22Rv1 (cell line): ENCODE results near the gene NFYA.

ENCODE experiments used
- H3K27ac ChIP-seq: fragments of 450-650 bp; 2 replicates; pipeline ENCODE4 v1.5.1; 2017
- ZFX ChIP-seq: fragments of 450-650 bp; IDR thresholded peaks from 2 replicates; pipeline ENCODE4 v1.6.1; 2017; ENCODE audit warnings: antibody characterized with exemption, borderline replicate concordance
- TF ChIP-seq, protein P1 (sequence below): fragments of 450-650 bp; IDR thresholded peaks from 2 replicates; pipeline ENCODE4 v1.5.1; 2017; ENCODE audit warnings: mild to moderate bottlenecking

The NFYA gene

DNA sequence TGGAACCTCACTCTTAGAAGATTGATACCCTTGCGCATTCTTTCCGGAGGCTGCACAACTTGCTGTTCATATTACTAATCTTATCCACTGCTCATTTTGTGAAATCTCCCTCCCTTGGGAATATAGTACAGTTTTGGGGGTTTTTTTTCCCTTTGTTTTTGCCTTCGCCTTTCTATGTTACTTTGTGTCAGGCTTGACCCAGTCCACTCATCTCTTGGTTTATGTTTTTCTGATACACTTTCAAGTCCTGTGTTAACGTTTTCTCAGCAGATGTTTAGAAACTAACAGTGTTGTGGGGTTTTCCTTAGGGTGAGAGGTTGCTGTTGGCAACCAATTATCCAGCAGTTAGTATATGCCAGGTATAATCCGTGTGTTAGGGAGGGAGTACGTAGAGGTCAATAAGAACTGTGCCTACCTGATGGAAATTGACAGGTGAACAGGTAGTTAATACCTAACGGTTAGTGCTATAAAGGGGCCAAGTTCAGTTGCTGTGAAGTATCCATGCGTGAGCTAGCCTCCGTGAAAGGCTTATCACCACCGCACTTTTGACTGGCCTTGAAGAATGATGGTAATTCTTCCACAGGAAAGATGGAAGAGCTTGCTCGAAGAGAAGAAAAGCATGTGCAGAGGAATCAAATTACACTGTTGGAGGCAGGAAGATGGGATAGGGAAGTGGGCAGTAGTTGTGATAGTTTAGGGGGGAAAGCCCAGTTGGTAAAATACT lies 1.4 kb downstream of the NFYA start:
- peak overlapping the region; percentile 99 for H3K27ac ChIP-seq
- no peak for TF ChIP-seq ZFX
- TF ChIP-seq, protein P1, sequence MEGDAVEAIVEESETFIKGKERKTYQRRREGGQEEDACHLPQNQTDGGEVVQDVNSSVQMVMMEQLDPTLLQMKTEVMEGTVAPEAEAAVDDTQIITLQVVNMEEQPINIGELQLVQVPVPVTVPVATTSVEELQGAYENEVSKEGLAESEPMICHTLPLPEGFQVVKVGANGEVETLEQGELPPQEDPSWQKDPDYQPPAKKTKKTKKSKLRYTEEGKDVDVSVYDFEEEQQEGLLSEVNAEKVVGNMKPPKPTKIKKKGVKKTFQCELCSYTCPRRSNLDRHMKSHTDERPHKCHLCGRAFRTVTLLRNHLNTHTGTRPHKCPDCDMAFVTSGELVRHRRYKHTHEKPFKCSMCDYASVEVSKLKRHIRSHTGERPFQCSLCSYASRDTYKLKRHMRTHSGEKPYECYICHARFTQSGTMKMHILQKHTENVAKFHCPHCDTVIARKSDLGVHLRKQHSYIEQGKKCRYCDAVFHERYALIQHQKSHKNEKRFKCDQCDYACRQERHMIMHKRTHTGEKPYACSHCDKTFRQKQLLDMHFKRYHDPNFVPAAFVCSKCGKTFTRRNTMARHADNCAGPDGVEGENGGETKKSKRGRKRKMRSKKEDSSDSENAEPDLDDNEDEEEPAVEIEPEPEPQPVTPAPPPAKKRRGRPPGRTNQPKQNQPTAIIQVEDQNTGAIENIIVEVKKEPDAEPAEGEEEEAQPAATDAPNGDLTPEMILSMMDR: no peak

- H3K27ac ChIP-seq: peak overlapping the region; percentile 99
- no peak for TF ChIP-seq ZFX
- TF ChIP-seq, protein P1: no peak
These were observed 2.1 kb downstream of the NFYA start for GRCh38 chr6:41074692-41075436.

DNA sequence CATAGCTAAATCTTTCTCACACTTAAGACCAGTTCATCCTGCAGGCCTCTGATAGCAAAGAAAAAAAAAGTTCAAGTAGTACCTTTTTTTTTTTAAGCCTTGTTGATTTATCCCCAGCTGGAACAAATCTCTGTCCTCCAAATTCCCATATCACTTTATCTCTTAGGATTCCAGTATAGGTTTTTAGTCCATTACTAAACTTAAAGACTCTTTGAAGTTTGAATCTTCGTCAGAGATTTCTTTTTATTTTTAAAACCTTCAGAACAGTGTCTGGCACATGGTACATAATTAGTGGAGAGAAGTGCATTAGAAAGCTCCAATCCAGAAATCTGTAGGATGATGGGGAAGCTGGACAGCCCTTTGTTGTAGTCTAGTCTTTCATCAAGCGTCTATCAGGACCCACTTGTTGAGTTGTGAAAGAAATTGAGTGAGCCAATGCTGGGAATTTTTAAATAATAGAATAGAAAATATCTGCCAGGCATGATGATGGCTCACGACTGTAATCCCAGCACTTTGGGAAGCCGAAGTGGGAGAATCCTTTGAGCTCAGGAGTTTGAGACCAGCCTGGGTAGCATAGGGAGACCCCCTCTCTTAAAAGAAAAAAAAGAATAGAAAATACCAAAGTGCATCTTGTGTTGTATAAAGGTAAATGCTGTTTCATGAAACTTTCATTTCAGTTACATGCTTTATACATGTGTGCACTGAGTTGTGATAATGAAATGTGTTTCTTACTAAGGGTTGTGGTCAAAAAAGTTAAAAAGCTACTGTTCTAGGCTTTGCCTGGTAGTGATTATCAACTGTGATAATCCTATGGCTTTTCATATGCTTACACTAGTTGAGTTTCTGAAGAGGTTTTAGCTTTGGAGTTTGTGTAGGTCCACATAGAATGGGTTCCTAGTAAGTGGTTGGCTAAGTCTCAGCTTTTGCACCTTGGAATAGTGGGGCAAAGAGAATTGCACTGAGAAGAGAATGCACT lies 3.2 kb downstream of the NFYA start:
- H3K27ac ChIP-seq: peak overlapping the region; percentile 99
- TF ChIP-seq, protein P1: no peak
- TF ChIP-seq ZFX: no peak

DNA sequence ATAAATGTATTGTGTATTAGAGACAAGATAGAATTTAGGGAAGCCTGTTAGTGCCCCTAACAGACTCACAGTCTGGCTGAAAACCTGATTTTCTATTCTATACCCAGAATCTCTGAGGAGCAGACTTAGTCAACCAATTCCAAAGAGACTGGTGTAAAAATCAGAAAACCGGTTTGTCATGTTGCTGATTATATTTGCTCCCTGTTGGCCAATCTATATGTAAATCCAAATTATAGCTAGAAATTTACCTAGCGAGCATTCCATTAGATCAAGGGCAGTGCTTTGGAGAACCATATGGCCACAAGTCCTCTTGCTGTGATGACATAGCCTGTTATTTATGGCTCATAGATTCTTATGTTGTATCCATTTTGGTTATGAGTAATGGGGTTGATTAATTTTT lies 4.8 kb downstream of the NFYA start:
- TF ChIP-seq, protein P1: no peak
- TF ChIP-seq ZFX: no peak
- H3K27ac ChIP-seq: no peak overlapping the region

DNA sequence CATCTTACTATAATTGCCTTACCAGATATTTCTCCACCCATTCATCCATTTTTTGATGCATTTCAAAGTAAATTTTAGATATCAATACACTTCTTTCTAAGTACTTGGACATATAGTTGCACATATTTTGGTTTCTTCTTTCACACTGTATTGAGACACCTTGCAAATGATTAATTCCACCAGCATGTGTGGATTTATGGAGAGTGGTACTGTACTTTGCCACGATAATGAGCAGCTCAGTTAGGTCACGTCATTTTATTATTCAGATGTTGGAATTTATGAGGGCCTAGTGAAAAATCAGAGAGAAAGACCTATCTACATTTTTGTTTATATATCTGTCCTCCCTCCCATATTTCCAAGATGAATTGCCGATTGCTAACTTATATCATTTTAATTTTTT lies 5.3 kb downstream of the NFYA start:
- H3K27ac ChIP-seq: no peak overlapping the region
- TF ChIP-seq ZFX: no peak
- TF ChIP-seq, protein P1: no peak

- no peak overlapping the region for H3K27ac ChIP-seq
- TF ChIP-seq ZFX: no peak
- TF ChIP-seq, protein P1: no peak
These were observed 6.3 kb downstream of the NFYA start for GRCh38 chr6:41079080-41079479.
